ENCODE results near the gene METTL6.

Gene METTL6

DNA sequence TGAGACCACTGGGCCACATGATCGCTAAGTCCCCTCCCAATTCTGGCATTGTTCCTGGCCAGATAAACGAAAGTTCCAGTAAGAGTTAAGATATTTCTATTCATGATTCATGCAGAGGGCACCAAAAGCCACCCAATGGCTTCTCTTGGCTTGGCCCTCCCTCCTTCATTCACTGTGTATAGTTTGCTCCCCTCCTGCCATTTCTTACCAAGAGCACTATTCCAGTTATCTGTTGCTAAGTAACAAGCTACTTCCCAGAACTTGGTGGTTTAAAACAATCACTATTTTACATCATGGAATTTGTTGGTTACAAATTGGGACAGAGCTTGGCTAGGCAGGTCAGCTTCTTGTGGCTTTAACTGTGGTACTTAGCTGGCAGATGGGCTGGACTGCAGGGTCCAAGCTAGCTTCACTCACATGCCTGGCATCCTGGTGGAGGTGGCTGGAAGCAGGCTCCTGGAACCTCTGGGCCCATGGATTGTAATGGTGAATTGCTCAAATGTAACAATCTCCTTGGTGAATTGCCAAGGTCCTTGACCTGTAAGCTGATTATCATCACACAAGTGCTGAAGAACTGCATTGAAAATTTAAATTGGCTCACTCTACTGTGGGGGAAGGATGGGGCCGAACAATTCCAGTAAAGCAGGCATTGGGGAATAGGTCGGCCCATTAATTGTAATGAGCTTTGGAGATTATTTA lies 16.6 kb upstream of the METTL6 start:
- H3K27ac ChIP-seq (ENCODE audit: low read depth, low read length) = no peak overlapping the region
- no peak overlapping the region for H3K4me3 ChIP-seq (ENCODE audit: low read length)
- H3K27me3 ChIP-seq (ENCODE audit: control insufficient read depth, insufficient read depth, low read length) = no peaks in the 10 kb centered on the region
- peaks cover 13% of the 10 kb centered on the region for H3K36me3 ChIP-seq (ENCODE audit: control insufficient read depth, insufficient read depth, low read length)
- no peak overlapping the region for H3K9ac ChIP-seq (ENCODE audit: low read length)
- H3K4me1 ChIP-seq (ENCODE audit: control insufficient read depth, insufficient read depth, low read length) = no peaks in the 10 kb centered on the region

DNA sequence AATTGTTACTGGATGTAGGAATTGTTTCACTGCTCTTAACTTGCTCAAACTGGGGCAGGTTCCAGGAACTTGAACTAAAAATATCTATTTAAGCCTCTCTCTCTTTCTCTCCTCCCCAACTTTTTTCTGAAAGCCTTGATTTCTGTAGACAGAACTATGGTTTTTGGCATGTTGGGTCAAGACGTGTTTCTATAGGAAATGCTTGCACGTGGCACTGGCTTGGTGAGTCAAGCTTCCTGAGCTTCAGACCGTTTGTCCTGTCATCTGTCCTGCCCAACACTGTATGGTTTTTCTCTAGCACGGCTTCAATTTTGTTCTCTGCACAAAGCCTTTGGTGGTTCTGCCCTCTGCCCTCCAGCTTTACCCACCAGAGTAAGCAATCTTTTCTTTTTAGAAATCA lies 13.5 kb upstream of the METTL6 start:
- Histone ChIP-seq H3K27me3 (ENCODE audit: control insufficient read depth, insufficient read depth, low read length) (no peaks in the 10 kb centered on the region), H3K4me1 (ENCODE audit: control insufficient read depth, insufficient read depth, low read length) (no peaks in the 10 kb centered on the region), H3K4me3 (ENCODE audit: low read length) (no peak overlapping the region), H3K27ac (ENCODE audit: low read depth, low read length) (no peak overlapping the region), H3K9ac (ENCODE audit: low read length) (no peak overlapping the region), H3K36me3 (ENCODE audit: control insufficient read depth, insufficient read depth, low read length) (peaks cover 25% of the 10 kb centered on the region)

DNA sequence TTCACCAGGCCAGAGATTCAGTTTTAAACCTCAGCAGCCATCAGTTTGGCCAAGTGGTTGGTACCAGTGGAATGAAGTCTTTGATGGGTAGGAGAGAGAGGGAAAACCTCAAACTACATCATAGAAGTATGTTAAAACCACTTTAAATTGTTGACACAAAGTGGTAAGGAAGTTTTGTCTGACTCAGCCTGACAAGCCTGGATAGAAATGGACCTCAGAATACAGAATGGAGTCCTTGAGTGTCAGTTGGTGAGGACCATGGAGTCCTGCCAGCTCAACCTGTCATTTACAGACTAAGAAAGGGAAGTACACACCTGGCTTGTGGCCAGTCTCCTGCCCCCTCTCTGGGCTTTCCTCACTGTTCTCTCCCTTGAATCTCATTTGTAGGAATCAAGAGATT lies 12.1 kb upstream of the METTL6 start:
- H3K36me3 ChIP-seq (ENCODE audit: control insufficient read depth, insufficient read depth, low read length) = peaks cover 32% of the 10 kb centered on the region
- no peaks in the 10 kb centered on the region for H3K4me1 ChIP-seq (ENCODE audit: control insufficient read depth, insufficient read depth, low read length)
- no peak overlapping the region for H3K27ac ChIP-seq (ENCODE audit: low read depth, low read length)
- H3K4me3 ChIP-seq (ENCODE audit: low read length) = no peak overlapping the region
- no peaks in the 10 kb centered on the region for H3K27me3 ChIP-seq (ENCODE audit: control insufficient read depth, insufficient read depth, low read length)
- no peak overlapping the region for H3K9ac ChIP-seq (ENCODE audit: low read length)

DNA sequence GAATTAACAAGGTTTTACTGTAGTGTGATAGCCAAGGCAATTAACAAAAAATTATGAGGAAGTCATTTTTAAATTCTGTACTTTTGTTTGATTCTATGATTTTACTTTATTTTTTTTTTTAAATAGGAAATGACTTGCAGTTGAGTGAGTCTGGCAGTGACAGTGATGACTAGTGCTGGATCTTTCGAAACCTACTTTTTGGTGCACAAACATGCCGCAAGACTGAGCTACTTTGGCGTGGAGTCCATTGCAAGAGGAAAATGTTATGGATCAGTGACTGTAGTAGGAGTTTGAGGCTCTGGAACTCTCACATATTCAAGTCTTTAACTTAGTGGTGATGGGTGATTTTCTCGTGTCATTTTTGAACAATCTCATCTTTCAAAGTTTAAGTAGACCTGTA lies 11.6 kb upstream of the METTL6 start:
- Histone ChIP-seq H3K27ac (ENCODE audit: low read depth, low read length) (no peak overlapping the region), H3K27me3 (ENCODE audit: control insufficient read depth, insufficient read depth, low read length) (no peaks in the 10 kb centered on the region), H3K9ac (ENCODE audit: low read length) (no peak overlapping the region), H3K4me3 (ENCODE audit: low read length) (no peak overlapping the region), H3K4me1 (ENCODE audit: control insufficient read depth, insufficient read depth, low read length) (no peaks in the 10 kb centered on the region), H3K36me3 (ENCODE audit: control insufficient read depth, insufficient read depth, low read length) (peaks cover 35% of the 10 kb centered on the region)

DNA sequence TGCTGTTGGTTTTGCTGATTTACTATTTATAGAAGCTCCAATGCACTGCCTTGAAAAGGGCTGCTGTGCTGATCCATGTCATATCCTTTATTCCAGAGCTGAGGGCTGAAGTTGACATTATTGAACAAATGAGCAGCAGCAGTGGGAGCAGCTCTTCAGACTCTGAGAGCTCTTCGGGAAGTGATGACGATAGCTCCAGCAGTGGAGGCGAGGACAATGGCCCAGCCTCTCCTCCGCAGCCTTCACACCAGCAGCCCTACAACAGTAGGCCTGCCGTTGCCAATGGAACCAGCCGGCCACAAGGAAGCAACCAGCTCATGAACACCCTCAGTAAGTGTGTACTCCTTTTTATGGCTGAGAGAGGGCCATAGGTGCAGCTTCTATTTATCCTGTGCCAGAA lies 8.9 kb upstream of the METTL6 start:
- H3K36me3 ChIP-seq (ENCODE audit: control insufficient read depth, insufficient read depth, low read length) = peaks cover 41% of the 10 kb centered on the region
- no peaks in the 10 kb centered on the region for H3K27me3 ChIP-seq (ENCODE audit: control insufficient read depth, insufficient read depth, low read length)
- H3K4me1 ChIP-seq (ENCODE audit: control insufficient read depth, insufficient read depth, low read length) = no peaks in the 10 kb centered on the region
- no peak overlapping the region for H3K9ac ChIP-seq (ENCODE audit: low read length)
- no peak overlapping the region for H3K27ac ChIP-seq (ENCODE audit: low read depth, low read length)
- no peak overlapping the region for H3K4me3 ChIP-seq (ENCODE audit: low read length)

DNA sequence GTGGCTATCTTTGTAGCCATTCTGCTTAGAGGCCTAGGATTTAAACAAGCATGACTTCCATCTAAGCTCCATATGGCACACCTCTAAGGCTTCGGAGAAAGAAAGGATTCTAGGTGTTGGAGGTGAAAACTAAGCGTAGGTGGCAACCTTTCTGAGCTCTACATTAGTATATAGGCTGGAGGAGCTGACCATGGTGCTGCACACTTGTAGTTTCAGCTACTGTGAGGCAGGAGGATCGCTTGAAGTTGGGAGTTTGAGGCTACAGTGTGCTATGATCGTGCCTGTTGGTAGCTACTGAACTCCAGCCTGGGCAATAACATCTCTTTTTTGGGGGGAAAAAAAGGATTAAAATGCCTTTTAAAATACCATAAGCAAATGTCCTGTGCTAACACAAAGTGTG lies 7.4 kb upstream of the METTL6 start:
- Histone ChIP-seq H3K4me3 (ENCODE audit: low read length) (no peak overlapping the region), H3K27me3 (ENCODE audit: control insufficient read depth, insufficient read depth, low read length) (no peaks in the 10 kb centered on the region), H3K36me3 (ENCODE audit: control insufficient read depth, insufficient read depth, low read length) (peaks cover 33% of the 10 kb centered on the region), H3K9ac (ENCODE audit: low read length) (no peak overlapping the region), H3K4me1 (ENCODE audit: control insufficient read depth, insufficient read depth, low read length) (no peaks in the 10 kb centered on the region), H3K27ac (ENCODE audit: low read depth, low read length) (no peak overlapping the region)

DNA sequence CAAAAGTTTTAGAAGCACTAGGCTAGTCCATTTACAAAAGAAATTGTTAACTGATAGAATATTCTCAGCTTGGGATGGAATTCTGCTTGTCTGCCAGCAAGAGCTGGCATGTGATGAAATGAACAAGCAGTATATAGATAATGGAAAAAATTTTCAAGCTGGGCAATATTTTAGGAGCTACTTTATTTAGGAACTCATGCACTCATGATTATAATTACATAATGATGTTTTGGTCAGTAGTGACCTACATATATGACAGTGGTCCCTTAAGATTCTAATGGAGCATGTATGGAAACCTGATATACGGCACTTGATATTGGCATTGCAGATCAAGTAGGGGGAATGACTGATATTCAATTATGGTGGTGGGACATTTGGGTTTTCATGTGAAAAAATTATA lies 6.2 kb upstream of the METTL6 start:
- H3K27ac ChIP-seq (ENCODE audit: low read depth, low read length) = no peak overlapping the region
- no peaks in the 10 kb centered on the region for H3K27me3 ChIP-seq (ENCODE audit: control insufficient read depth, insufficient read depth, low read length)
- no peak overlapping the region for H3K9ac ChIP-seq (ENCODE audit: low read length)
- peaks cover 28% of the 10 kb centered on the region for H3K36me3 ChIP-seq (ENCODE audit: control insufficient read depth, insufficient read depth, low read length)
- peaks cover 4% of the 10 kb centered on the region for H3K4me1 ChIP-seq (ENCODE audit: control insufficient read depth, insufficient read depth, low read length)
- no peak overlapping the region for H3K4me3 ChIP-seq (ENCODE audit: low read length)

DNA sequence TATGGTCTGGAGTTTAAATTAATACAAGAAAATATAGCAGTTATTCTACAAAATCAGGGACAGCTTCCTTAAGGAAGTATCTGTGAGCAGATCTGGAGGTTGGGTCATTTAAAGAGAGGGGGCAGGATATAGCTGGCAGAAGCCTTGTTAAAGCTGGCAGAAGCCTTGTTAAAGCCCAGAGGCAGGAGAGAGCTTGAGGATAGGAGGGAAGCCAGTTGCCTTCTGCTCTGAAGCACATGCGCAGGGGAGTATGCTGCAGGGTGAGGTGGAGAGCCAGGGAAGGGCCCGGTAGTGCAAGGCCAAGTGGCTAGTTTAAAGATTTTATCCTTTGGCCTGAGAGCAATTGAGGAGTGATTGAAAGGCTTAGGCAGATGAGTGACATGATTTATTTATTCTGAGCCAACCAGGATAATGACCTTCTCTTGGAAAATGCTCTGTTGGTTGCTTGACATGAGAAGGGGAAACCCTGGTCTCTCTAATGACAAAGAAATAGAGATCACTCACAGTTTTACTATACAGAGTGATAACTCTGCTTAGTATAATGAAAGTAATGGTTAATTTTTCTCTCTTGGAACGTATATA lies 4.0 kb upstream of the METTL6 start:
- no peak overlapping the region for H3K27ac ChIP-seq (ENCODE audit: low read depth, low read length)
- H3K27me3 ChIP-seq (ENCODE audit: control insufficient read depth, insufficient read depth, low read length) = no peaks in the 10 kb centered on the region
- no peak overlapping the region for H3K4me3 ChIP-seq (ENCODE audit: low read length)
- H3K4me1 ChIP-seq (ENCODE audit: control insufficient read depth, insufficient read depth, low read length) = peaks cover 4% of the 10 kb centered on the region
- H3K9ac ChIP-seq (ENCODE audit: low read length) = no peak overlapping the region
- H3K36me3 ChIP-seq (ENCODE audit: control insufficient read depth, insufficient read depth, low read length) = peaks cover 18% of the 10 kb centered on the region

DNA sequence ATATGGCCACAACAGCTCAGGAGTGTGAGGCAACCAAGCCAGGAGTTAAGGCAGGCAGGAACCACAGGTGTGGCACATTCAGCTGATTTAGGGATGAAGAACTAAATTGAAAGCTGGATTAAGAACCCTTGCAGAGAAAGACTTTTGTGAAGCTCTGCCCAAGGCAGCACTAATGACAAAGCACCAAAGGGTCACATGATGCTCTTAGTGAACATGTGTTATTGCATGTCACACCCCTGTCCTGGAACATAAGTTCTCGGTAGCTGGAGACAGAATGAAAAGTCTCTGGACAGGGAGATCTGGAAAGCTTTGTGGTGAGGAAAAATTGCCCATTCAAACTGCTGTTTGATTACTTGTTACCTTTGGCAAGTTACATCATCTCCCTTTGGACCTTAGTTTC lies 3.3 kb upstream of the METTL6 start:
- no peak overlapping the region for H3K9ac ChIP-seq (ENCODE audit: low read length)
- H3K36me3 ChIP-seq (ENCODE audit: control insufficient read depth, insufficient read depth, low read length) = peaks cover 15% of the 10 kb centered on the region
- no peak overlapping the region for H3K4me3 ChIP-seq (ENCODE audit: low read length)
- H3K4me1 ChIP-seq (ENCODE audit: control insufficient read depth, insufficient read depth, low read length) = peaks cover 4% of the 10 kb centered on the region
- H3K27me3 ChIP-seq (ENCODE audit: control insufficient read depth, insufficient read depth, low read length) = no peaks in the 10 kb centered on the region
- no peak overlapping the region for H3K27ac ChIP-seq (ENCODE audit: low read depth, low read length)

DNA sequence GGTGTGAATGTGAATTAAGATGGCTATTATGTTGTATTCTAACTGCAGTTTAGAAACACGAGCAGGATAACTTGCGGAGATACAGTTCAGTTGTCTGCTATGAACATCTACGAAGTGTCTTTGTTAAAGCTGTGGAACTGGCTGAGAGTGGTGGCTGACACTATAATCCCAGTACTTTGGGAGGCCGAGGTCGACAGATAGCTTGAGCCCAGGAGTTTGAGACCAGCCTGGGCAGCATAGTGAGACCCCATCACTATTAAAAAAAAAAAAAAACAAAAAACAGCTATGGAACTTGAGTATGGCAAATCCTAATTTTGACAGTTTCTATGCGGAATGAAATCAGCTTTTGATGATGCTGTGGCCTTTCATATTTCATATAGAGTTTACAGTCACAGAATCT lies 1.7 kb upstream of the METTL6 start:
- H3K9ac ChIP-seq (ENCODE audit: low read length) = no peak overlapping the region
- H3K27me3 ChIP-seq (ENCODE audit: control insufficient read depth, insufficient read depth, low read length) = no peaks in the 10 kb centered on the region
- H3K36me3 ChIP-seq (ENCODE audit: control insufficient read depth, insufficient read depth, low read length) = peaks cover 6% of the 10 kb centered on the region
- H3K4me1 ChIP-seq (ENCODE audit: control insufficient read depth, insufficient read depth, low read length) = peaks cover 4% of the 10 kb centered on the region
- no peak overlapping the region for H3K27ac ChIP-seq (ENCODE audit: low read depth, low read length)
- peak overlapping the region; percentile 94 for H3K4me3 ChIP-seq (ENCODE audit: low read length)

DNA sequence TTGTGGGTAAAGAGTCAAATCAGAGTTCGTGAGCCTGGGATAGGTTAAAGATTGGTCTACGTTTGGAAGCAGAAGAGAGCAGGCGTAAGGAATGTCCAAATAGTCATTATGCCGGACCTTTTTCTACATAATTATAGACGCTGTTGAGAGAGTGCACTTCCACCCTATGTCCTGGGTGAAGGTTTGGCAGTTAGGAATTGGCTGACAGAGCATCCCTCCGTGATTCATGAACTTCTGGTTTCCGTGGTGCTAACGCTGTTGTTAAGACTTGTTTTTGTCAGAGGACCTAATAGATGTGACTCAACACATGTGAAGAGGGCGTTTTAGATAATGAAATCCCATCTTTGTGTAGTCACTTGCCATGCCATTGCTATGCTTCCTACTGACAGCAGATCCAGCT lies 1.2 kb upstream of the METTL6 start:
- Histone ChIP-seq H3K27ac (ENCODE audit: low read depth, low read length) (no peak overlapping the region), H3K36me3 (ENCODE audit: control insufficient read depth, insufficient read depth, low read length) (peaks cover 6% of the 10 kb centered on the region), H3K9ac (ENCODE audit: low read length) (no peak overlapping the region), H3K4me1 (ENCODE audit: control insufficient read depth, insufficient read depth, low read length) (peaks cover 4% of the 10 kb centered on the region), H3K27me3 (ENCODE audit: control insufficient read depth, insufficient read depth, low read length) (no peaks in the 10 kb centered on the region), H3K4me3 (ENCODE audit: low read length) (peak overlapping the region; percentile 94)

DNA sequence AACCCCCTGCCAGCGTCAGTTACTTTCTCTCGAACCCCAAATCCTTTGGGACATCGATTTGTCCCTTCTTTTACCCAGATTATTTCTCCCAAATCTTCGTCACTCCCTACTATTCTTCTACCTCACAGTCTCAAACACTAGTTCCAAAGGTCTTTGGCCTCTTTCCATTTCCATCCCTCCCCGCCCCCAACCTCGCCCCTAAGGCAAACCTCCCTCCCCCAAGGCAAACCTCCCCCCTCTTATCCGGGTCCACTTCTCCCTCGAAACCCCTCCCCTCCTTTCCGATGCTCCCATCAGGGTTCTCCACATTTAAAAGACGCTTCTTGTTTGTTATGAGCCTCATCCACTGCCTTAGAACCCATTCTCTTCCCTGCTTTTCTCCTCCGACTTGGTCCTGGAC lies 637 bp upstream of the METTL6 start:
- Histone ChIP-seq H3K27ac (ENCODE audit: low read depth, low read length) (peak overlapping the region; percentile 66), H3K9ac (ENCODE audit: low read length) (peak overlapping the region; percentile 78), H3K36me3 (ENCODE audit: control insufficient read depth, insufficient read depth, low read length) (peaks cover 3% of the 10 kb centered on the region), H3K4me3 (ENCODE audit: low read length) (peak overlapping the region; percentile 94), H3K4me1 (ENCODE audit: control insufficient read depth, insufficient read depth, low read length) (peaks cover 4% of the 10 kb centered on the region), H3K27me3 (ENCODE audit: control insufficient read depth, insufficient read depth, low read length) (no peaks in the 10 kb centered on the region)

DNA sequence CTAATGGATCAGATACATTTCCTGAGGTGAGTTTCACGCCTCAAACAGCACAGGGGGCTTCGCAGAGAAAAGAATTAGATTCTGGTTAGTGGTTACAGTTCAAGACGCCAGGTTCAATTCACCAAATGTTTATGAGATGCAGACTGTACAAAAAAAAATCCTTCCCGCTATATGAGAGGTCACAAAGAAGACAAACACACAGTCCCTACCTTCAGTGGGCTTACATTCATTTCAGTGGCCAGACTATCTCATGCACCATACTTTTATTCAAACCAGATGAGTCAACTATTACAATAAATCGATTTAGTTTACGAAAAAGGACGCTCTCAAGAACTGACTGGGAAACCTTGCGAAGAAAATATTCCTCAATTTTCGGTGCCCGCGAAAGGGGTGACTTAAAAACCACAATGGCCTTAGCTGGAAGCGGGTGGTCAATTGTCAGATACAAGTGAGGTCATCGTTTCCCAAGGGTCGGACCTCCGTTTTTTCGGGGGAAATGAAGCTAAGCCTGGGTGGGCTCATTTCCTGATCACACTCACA lies 695 bp downstream of the METTL6 start:
- Histone ChIP-seq H3K36me3 (ENCODE audit: control insufficient read depth, insufficient read depth, low read length) (no peaks in the 10 kb centered on the region), H3K27ac (ENCODE audit: low read depth, low read length) (peak overlapping the region; percentile 66)

More for the DNA sequence above, 695 bp downstream of the METTL6 start:
- H3K4me3 ChIP-seq (ENCODE audit: low read length) = peak overlapping the region; percentile 94
- no peaks in the 10 kb centered on the region for H3K27me3 ChIP-seq (ENCODE audit: control insufficient read depth, insufficient read depth, low read length)
- H3K4me1 ChIP-seq (ENCODE audit: control insufficient read depth, insufficient read depth, low read length) = peaks cover 4% of the 10 kb centered on the region
- H3K9ac ChIP-seq (ENCODE audit: low read length) = peak overlapping the region; percentile 72
